ENCODE measurements around the gene UBQLN1. TPM values are rescaled to one million over a fixed set of nuclear protein-coding genes. Genes with fewer than 3 reads are reported as not detected.

Gene UBQLN1
- 100 to 1,000 TPM in 1 of 2 donors, 10 to 100 TPM in 1; 96.6 to 140 TPM for total RNA-seq
- polyA plus RNA-seq = 10 to 100 TPM; 26.3 to 63.7 TPM
- long read RNA-seq, donor 1, full-length matches to known transcripts = 19 of 32 reads
- long read RNA-seq, donor 1, partial matches to known transcripts = 13 of 32 reads
- long read RNA-seq, donor 1, other reads (novel, unspliced or antisense) = 0 of 32 reads
- long read RNA-seq, donor 2, full-length matches to known transcripts = 4 of 4 reads
- long read RNA-seq, donor 2, partial matches to known transcripts = 0 of 4 reads
- long read RNA-seq, donor 2, other reads (novel, unspliced or antisense) = 0 of 4 reads
- long read RNA-seq, donor 3, full-length matches to known transcripts = 8 of 8 reads
- long read RNA-seq, donor 3, partial matches to known transcripts = 0 of 8 reads
- long read RNA-seq, donor 3, other reads (novel, unspliced or antisense) = 0 of 8 reads
- long read RNA-seq, donor 4, full-length matches to known transcripts = 2 of 21 reads
- long read RNA-seq, donor 4, partial matches to known transcripts = 19 of 21 reads
- long read RNA-seq, donor 4, other reads (novel, unspliced or antisense) = 0 of 21 reads
- long read RNA-seq, donor 5, full-length matches to known transcripts = 19 of 47 reads
- long read RNA-seq, donor 5, partial matches to known transcripts = 28 of 47 reads
- long read RNA-seq, donor 5, other reads (novel, unspliced or antisense) = 0 of 47 reads

DNA sequence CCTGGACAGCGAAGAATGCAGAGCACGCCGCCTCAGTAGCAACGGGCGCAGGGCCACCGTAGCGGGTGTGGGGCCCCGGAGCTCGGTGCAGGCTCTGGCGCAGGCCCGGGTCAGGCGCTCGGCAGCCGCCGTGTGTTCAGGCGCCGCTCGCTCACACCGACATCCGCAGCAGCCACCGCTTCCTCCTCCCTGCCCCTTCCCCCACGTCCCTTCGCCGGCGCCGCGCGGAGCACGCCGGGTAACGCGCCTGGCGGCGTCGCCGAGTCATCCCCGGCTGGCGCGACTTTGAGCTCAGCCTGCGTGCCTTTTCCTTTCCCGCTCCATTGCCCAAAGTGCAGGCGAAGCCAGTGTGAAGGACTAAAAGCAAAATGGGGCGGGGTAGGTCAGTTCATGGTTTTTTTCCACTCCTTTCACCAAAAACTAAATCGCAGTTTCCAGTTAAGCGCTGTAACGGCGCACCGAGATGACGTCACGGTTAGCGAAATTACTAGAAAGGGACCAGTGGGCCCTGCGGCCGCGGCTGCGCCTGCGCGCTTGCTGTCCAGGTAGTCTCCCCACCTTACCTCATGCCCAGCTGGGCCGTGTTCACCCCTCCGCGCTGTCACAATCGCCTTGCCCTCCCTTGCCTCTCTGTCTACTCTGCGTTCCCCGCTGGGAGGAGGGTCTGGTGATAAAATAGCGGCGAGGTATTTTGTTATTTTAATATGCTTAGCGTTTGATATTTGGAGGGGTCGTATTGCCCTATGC lies at the start of gene UBQLN1:
Gene UBQLN1, minus strand, starts transcription at position 191 of the 747 bp plus-strand sequence. CDS start 279 bp downstream, outside the sequence.
- TF ChIP-seq, protein P1, sequence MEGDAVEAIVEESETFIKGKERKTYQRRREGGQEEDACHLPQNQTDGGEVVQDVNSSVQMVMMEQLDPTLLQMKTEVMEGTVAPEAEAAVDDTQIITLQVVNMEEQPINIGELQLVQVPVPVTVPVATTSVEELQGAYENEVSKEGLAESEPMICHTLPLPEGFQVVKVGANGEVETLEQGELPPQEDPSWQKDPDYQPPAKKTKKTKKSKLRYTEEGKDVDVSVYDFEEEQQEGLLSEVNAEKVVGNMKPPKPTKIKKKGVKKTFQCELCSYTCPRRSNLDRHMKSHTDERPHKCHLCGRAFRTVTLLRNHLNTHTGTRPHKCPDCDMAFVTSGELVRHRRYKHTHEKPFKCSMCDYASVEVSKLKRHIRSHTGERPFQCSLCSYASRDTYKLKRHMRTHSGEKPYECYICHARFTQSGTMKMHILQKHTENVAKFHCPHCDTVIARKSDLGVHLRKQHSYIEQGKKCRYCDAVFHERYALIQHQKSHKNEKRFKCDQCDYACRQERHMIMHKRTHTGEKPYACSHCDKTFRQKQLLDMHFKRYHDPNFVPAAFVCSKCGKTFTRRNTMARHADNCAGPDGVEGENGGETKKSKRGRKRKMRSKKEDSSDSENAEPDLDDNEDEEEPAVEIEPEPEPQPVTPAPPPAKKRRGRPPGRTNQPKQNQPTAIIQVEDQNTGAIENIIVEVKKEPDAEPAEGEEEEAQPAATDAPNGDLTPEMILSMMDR (IDR thresholded peaks at IDR 0.05; ENCODE audit: control extremely low read depth, extremely low read depth) = no peak
- Histone ChIP-seq H3K4me1 (ENCODE audit: control insufficient read depth in 5 of 5, insufficient read depth in 5 of 5, low read length in 5 of 5) (peaks cover 0 to 15% (median 8%) of the 10 kb centered on the region in 5 donors), H3K9me3 (ENCODE audit: control insufficient read depth in 4 of 4, insufficient read depth in 3 of 4, low read length in 3 of 4) (no peaks in the 10 kb centered on the region), H3K27ac (ENCODE audit: low read depth in 1 of 2, low read length in 1 of 2) (peak within 1 kb of the TSS; percentile 96 to 99), H3K4me3 (peak within 1 kb of the TSS; percentile 56), H3K36me3 (ENCODE audit: control insufficient read depth in 4 of 4, insufficient read depth in 4 of 4, low read length in 4 of 4) (no peaks in the 10 kb centered on the region), H3K9ac (ENCODE audit: insufficient read depth in 1 of 2, low read length in 2 of 2) (peak within 1 kb of the TSS; percentile 88 to 95), H3K27me3 (ENCODE audit: control insufficient read depth in 3 of 3, insufficient read depth in 3 of 3, low read length in 2 of 3) (no peaks in the 10 kb centered on the region)
- DNase-seq = peak; percentile 94 to 98 (median 96)
- 0% methylated on average over 56 to 67 of the region's 67 CpGs for WGBS, 2 donors
- ATAC-seq (ENCODE audit: insufficient read depth, low FRiP score) = peak; percentile 93

DNA sequence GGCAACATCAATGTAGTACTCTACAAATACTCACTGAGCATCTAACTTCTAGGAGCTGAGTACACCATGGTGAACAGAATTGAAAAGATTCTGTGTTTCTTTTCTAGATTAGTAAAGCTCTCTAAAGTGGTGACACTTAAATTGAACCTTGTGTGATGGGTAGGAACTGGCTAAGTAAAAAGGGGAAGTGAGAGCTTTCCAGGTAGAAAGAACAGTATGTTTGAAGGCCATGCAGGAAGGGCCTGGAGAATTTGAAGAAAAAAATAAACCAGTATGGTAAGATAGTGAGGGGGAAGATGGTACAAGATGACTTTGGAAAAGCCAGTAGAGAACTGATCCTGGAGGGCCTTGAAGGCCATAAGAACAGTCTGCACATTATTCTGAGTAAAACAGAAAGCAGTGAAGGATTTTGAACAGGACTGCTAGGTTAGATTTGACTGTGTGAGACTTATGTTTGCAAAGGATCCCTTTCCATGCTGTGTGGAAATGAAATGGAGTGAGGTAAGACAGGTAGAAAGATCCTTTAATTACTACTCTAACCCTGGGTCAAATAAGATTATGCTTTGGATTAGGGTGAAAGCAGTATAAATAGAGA lies 46.7 kb upstream of the UBQLN1 start:
- Histone ChIP-seq H3K4me1 (ENCODE audit: control insufficient read depth in 5 of 5, insufficient read depth in 5 of 5, low read length in 5 of 5) (no peaks in the 10 kb centered on the region), H3K9me3 (ENCODE audit: control insufficient read depth in 4 of 4, insufficient read depth in 3 of 4, low read length in 3 of 4) (no peaks in the 10 kb centered on the region), H3K4me3 (no peak overlapping the region), H3K36me3 (ENCODE audit: control insufficient read depth in 4 of 4, insufficient read depth in 4 of 4, low read length in 4 of 4) (peaks cover 0 to 3% (median 1%) of the 10 kb centered on the region in 4 donors), H3K27me3 (ENCODE audit: control insufficient read depth in 3 of 3, insufficient read depth in 3 of 3, low read length in 2 of 3) (no peaks in the 10 kb centered on the region), H3K9ac (ENCODE audit: insufficient read depth in 1 of 2, low read length in 2 of 2) (no peak overlapping the region), H3K27ac (ENCODE audit: low read depth in 1 of 2, low read length in 1 of 2) (no peak overlapping the region)
- DNase-seq = no peak
- TF ChIP-seq, protein P1 (IDR thresholded peaks at IDR 0.05; ENCODE audit: control extremely low read depth, extremely low read depth) = no peak
- ATAC-seq (ENCODE audit: insufficient read depth, low FRiP score) = no peak

DNA sequence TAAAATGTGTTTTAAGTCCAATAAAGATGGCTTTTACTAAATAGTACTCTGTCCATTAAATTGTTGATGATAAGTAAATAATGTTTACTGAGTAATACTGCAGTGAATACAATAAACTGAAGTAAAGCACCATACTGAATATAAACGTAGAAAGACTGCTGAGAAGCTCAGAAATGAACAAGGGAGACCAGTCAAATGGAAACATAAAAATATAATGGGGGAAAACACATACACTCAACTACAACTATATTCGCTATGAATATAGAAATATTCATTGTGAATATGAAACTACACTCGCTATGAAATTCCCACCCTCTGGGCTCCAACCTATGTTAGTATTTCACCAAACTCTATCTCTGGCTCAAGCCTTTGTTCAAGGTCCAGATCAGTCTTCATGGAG lies 41.9 kb upstream of the UBQLN1 start:
- ATAC-seq (ENCODE audit: insufficient read depth, low FRiP score) (no peak), DNase-seq (no peak)
- H3K9ac ChIP-seq (ENCODE audit: insufficient read depth in 1 of 2, low read length in 2 of 2) = no peak overlapping the region
- H3K4me1 ChIP-seq (ENCODE audit: control insufficient read depth in 5 of 5, insufficient read depth in 5 of 5, low read length in 5 of 5) = no peaks in the 10 kb centered on the region
- no peak overlapping the region for H3K4me3 ChIP-seq
- H3K36me3 ChIP-seq (ENCODE audit: control insufficient read depth in 4 of 4, insufficient read depth in 4 of 4, low read length in 4 of 4) = peaks cover 0 to 1% (median 0%) of the 10 kb centered on the region in 4 donors
- 93 to 94% methylated on average over 3 of the region's 3 CpGs for WGBS, 2 donors
- no peaks in the 10 kb centered on the region for H3K9me3 ChIP-seq (ENCODE audit: control insufficient read depth in 4 of 4, insufficient read depth in 3 of 4, low read length in 3 of 4)
- H3K27ac ChIP-seq (ENCODE audit: low read depth in 1 of 2, low read length in 1 of 2) = no peak overlapping the region
- H3K27me3 ChIP-seq (ENCODE audit: control insufficient read depth in 3 of 3, insufficient read depth in 3 of 3, low read length in 2 of 3) = no peaks in the 10 kb centered on the region
- TF ChIP-seq, protein P1 (IDR thresholded peaks at IDR 0.05; ENCODE audit: control extremely low read depth, extremely low read depth) = no peak
